ENCODE results near the gene RNF145. TPM values are rescaled to one million over a fixed set of nuclear protein-coding genes. Genes with fewer than 3 reads are reported as not detected.

Gene RNF145
- total RNA-seq, 2 donors from 2014 or later = 38.6 to 50.5 TPM

- Histone ChIP-seq H3K4me3 (no peak overlapping the region), H3K4me1 (replicated peaks) (no peaks in the 10 kb centered on the region), H3K27me3 (replicated peaks; ENCODE audit: insufficient read depth) (no peaks in the 10 kb centered on the region), H3K9me3 (no peaks in the 10 kb centered on the region), H3K27ac (no peak overlapping the region), H3K36me3 (no peaks in the 10 kb centered on the region)
- DNase-seq (ENCODE audit: low spot score) = no peak
- intact Hi-C loops (cut with DNase I) = no loop called here
- TF ChIP-seq CTCF (IDR thresholded peaks at IDR 0.05) (no peak), POLR2AphosphoS5 (IDR thresholded peaks at IDR 0.05) (no peak), POLR2A (IDR thresholded peaks at IDR 0.05) (no peak)
- WGBS = 67% methylated on average over 3 of the region's 3 CpGs
Measured at GRCh38 chr5:159227452-159227851, 18.1 kb upstream of the RNF145 start.

- Histone ChIP-seq H3K4me3 (no peak overlapping the region), H3K27me3 (replicated peaks; ENCODE audit: insufficient read depth) (no peaks in the 10 kb centered on the region), H3K27ac (no peak overlapping the region), H3K4me1 (replicated peaks) (no peaks in the 10 kb centered on the region), H3K36me3 (no peaks in the 10 kb centered on the region), H3K9me3 (no peaks in the 10 kb centered on the region)
- DNase-seq (ENCODE audit: low spot score) = no peak
- intact Hi-C loops (cut with DNase I) = no loop called here
- TF ChIP-seq POLR2AphosphoS5 (IDR thresholded peaks at IDR 0.05) (no peak), POLR2A (IDR thresholded peaks at IDR 0.05) (no peak), CTCF (IDR thresholded peaks at IDR 0.05) (no peak)
Measured at GRCh38 chr5:159226451-159226850, 17.1 kb upstream of the RNF145 start.

GRCh38 chr5:159224471-159224870 is 15.1 kb upstream of the RNF145 start:
- TF ChIP-seq CTCF (IDR thresholded peaks at IDR 0.05) = no peak
- no peak for TF ChIP-seq POLR2A (IDR thresholded peaks at IDR 0.05)
- TF ChIP-seq POLR2AphosphoS5 (IDR thresholded peaks at IDR 0.05) = no peak
- H3K4me3 ChIP-seq = no peak overlapping the region
- no peak overlapping the region for H3K27ac ChIP-seq
- WGBS = 78% methylated on average over 2 of the region's 2 CpGs
- H3K36me3 ChIP-seq = no peaks in the 10 kb centered on the region
- H3K9me3 ChIP-seq = no peaks in the 10 kb centered on the region
- no peak for DNase-seq (ENCODE audit: low spot score)
- intact Hi-C loops (cut with DNase I) = no loop called here
- H3K4me1 ChIP-seq (replicated peaks) = no peaks in the 10 kb centered on the region
- no peaks in the 10 kb centered on the region for H3K27me3 ChIP-seq (replicated peaks; ENCODE audit: insufficient read depth)

- Histone ChIP-seq H3K36me3 (no peaks in the 10 kb centered on the region), H3K9me3 (no peaks in the 10 kb centered on the region), H3K4me1 (replicated peaks) (no peaks in the 10 kb centered on the region), H3K27ac (no peak overlapping the region), H3K27me3 (replicated peaks; ENCODE audit: insufficient read depth) (no peaks in the 10 kb centered on the region), H3K4me3 (no peak overlapping the region)
- DNase-seq (ENCODE audit: low spot score) = no peak
- intact Hi-C loops (cut with DNase I) = no loop called here
- WGBS = 93% methylated on average over 3 of the region's 3 CpGs
- no peak for TF ChIP-seq POLR2A (IDR thresholded peaks at IDR 0.05)
- no peak for TF ChIP-seq CTCF (IDR thresholded peaks at IDR 0.05)
- TF ChIP-seq POLR2AphosphoS5 (IDR thresholded peaks at IDR 0.05) = no peak
Measured at GRCh38 chr5:159223469-159223868, 14.1 kb upstream of the RNF145 start.

GRCh38 chr5:159220206-159220605 is 10.9 kb upstream of the RNF145 start:
- no peak for DNase-seq (ENCODE audit: low spot score)
- Histone ChIP-seq H3K4me1 (replicated peaks) (no peaks in the 10 kb centered on the region), H3K9me3 (no peaks in the 10 kb centered on the region), H3K27me3 (replicated peaks; ENCODE audit: insufficient read depth) (no peaks in the 10 kb centered on the region), H3K4me3 (no peak overlapping the region), H3K27ac (no peak overlapping the region), H3K36me3 (no peaks in the 10 kb centered on the region)
- intact Hi-C loops (cut with DNase I) = no loop called here
- TF ChIP-seq POLR2AphosphoS5 (IDR thresholded peaks at IDR 0.05) (no peak), CTCF (IDR thresholded peaks at IDR 0.05) (no peak), POLR2A (IDR thresholded peaks at IDR 0.05) (no peak)
- WGBS = 56% methylated on average over 5 of the region's 5 CpGs

Data from prostate gland (tissue), 2 donors.